Hematopoietic multipotent progenitor cell treated with erythropoietin and hydrocortisone succinate and interleukin-3 and kit ligand, for 4 days (in vitro differentiated cells): ENCODE data around the gene ZNF419.

Experiments
- DNase-seq: peaks from one replicate; pipeline ENCODE4 v3.0.0-alpha.2; 2015

ZNF419 gene

DNA sequence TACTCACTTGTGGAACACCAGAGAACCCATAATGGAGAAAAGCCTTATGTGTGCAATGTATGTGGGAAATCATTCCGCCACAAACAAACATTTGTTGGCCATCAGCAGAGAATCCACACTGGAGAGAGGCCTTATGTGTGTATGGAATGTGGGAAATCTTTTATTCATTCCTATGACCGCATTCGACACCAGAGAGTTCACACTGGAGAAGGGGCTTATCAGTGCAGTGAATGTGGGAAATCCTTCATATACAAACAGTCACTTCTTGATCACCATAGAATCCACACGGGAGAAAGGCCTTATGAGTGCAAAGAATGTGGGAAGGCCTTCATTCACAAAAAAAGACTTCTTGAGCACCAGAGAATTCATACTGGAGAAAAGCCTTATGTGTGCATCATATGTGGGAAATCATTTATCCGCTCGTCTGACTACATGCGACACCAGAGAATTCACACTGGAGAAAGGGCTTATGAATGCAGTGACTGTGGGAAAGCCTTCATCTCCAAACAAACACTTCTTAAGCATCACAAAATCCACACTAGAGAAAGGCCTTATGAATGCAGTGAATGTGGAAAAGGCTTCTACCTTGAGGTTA, 50.5 kb downstream of the ZNF419 start:
- no peak for DNase-seq
